GM21515 (cell line): ENCODE data around the gene STPG2.

Experiments
- ATAC-seq: cut with Tn5 transposase; IDR thresholded peaks from one replicate; pipeline ENCODE4 v1.9.1; 2021; ENCODE audit not compliant: unreplicated experiment

Gene STPG2

DNA sequence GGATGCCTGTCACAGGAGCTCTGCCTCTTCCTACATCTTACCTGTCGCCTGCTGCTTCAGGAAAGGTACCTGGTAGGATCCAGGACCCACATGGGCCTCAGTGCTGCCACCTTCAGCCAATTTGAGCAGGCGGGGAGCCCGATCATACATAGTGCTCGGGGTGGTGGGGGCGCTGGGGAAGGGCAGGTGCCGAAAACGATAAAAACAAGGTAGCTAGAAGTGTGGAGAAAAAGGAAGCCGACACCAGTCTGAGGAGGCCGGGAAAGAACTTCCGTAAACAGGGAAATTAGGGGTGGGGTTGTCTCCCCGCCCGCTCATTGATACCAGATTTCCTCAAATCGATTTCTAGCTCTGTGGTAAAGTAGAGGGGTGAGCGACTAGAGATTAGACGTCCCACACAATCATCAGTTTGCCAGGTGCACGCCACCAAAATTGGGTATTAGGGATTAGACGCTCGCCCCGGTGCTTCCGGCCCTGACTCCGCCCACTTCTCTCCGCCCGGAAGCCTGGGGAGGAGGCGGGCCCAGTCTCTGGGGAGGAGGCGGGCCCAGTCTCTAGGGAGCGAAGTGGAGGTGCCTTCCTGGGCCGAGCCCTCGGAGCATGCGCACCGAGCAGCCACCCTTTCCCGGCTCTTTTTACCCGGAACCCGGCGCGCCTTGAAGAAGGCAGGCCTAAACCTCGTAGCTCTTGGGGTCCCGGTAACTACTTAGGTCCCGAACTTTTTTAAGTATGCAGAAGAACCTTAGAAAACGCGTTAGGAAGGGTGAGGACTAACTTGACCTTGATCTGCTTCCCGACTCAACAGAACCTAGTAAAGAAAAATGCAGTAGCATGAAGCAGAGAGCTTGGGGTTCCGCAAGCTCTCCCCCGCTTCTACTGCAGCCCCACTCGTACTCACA, at the start of gene STPG2:
STPG2 (minus strand) TSS at position 476 of the 899 bp plus-strand sequence.
- ATAC-seq, result peak; percentile 100

DNA sequence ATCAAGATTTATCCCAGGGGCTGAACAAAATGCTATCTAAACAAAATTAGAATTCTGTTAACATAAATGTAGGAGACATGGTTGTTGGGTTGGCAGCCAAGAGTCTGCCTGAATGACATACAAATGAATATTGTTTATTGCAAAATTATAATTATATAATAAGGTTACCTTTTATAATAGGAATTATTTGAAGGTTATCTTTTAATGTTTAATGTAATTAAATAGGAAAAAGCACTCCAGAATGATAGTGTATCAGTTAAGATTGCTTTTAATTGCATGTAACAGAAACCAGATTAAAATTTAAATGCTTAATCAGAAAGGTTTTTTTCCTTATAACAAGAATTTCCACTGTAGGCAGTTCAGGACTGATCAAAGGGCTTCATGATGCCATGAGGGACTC, 42.0 kb upstream of the STPG2 start:
- no peak for ATAC-seq

DNA sequence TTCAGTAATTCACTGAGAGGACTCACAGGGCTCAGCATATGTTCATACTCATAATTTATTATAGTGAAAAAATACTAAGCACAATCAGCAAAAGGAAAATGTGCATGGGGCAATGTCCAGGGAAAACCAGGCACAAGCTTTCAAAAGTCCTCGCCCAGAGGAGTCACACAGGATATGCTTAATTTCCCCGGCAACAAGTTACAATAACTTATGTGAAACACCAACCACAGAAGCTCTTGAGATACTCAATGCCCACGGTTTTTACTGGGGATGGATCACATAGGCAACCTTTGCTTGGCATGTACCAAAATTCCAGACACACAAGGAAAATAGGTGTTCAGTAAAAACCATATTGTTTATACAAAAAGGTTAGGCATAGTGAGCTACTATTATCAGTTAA, 38.5 kb upstream of the STPG2 start:
- ATAC-seq, result no peak

DNA sequence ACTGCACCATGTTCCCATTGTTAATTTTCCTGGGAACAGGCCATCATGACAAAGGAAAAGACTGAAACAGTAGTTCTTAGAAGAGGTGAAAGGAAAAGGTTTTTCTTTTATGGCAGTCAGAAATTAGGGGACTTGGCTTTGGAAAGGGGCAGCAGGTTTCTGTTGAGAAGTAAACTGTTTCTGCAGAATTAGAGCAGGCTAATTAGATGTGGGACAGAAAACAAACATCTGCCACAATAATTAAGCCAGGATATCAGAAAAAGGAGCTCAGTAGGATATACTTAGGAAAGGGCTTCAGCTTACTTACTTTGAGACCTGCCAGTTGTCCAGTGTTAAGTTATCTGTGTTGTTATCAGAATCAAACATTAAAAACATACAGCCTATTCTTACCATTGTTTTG, 36.7 kb upstream of the STPG2 start:
- ATAC-seq, result no peak

DNA sequence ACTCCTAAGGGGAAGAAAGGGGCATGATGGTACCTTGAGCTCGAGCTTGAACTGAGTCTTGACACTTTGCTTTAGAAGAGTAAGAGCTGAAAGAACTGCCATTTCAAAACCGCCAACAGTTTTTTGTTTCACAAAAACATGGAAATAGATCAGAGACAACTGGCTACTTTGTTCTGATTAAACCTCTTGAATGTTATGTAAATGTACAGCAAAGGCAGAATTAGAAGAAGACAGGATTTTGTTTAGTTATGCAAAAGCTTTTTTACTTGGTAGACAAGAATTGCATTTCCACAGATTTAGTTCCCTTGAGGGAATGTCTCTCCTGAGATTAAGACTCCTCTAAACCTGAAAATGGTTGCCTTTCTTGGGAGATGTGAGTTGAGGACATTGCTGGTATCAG, 33.3 kb upstream of the STPG2 start:
- no peak for ATAC-seq

DNA sequence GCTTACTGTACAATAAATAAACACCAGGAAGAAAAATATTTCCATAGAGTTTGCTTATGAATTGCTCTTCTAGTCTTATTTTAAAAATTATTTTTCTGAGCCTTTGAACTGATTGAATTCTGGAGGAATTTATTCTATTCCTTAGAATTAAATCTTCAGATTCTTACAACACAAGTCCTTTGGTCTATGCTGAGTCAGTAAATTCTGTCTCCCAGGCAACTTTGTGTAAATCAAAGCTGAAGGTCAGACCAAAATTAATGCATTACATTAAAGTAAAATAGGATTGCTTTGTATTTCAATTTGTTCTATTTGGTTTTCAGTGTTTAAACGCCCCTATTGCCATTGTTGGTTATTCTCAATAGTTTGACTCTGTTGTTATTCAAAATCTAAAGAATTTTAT, 26.8 kb upstream of the STPG2 start:
- no peak for ATAC-seq

DNA sequence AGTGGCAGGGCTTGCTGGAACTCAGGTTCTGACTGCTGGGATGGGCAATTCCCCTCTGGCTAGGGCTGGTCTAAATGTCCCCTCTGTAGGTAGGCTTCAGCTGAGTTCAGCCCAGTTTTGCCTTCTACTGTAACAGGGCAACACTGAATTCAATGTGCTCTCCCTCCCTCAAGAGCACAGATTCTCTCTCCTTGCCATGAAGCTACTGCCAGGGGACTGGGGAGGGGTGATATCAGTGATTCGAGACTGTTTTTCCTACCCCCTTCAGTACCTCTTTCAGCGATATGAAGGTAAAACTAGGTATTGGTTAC, 23.4 kb upstream of the STPG2 start:
- ATAC-seq, result no peak

DNA sequence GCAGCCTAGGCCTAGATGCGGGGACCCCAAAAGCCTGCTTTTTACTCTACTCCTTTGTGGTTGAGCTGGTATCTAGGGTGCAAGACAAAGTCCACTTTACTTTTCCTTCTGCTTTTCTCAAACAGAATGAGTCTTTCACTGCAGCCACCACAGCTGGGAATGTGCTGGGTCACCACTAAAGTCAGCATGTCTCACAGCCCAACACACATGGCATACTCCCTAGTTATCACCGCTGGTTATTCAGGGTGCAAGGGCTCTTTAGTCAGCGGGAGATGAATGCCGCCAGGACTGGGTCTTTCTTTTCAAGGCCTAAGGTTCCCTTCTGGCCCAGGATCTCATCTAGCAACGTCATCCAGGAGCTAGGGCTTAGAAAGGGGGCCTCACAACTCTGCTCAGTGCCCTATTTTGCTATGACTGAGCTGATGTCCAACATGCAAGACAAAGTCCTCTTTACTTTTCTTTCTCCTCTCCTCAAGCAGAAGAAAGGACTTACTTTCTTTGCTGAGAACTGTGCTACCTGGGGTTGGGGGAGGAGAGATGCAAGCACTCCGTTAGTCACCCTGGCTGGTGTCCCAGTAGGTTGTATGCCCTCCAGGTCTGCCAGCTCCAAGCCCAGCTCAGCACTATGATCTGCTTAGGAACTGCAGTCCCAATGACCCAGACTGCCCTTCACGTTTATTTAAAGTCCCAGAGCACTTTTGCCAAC, 22.9 kb upstream of the STPG2 start:
- ATAC-seq, result no peak

DNA sequence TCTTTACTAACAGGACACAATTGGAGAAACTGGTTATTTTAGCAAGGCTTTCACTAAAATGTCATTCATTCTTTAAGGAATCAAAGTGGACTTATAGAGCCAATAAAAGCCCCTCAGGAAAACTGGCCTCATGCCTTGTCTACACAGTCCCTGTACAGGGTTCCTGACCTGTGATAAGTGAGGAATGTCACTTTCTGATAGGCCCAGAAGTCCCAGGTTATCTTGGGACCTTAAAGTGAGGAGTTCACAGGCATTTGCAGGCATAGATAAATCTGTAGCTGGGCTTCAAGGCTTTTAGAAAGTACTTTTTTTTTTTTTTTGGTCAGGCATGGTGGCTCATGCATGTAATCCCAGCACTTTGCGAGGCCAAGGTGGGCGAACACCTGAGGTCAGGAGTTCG, 19.4 kb upstream of the STPG2 start:
- ATAC-seq, result no peak

DNA sequence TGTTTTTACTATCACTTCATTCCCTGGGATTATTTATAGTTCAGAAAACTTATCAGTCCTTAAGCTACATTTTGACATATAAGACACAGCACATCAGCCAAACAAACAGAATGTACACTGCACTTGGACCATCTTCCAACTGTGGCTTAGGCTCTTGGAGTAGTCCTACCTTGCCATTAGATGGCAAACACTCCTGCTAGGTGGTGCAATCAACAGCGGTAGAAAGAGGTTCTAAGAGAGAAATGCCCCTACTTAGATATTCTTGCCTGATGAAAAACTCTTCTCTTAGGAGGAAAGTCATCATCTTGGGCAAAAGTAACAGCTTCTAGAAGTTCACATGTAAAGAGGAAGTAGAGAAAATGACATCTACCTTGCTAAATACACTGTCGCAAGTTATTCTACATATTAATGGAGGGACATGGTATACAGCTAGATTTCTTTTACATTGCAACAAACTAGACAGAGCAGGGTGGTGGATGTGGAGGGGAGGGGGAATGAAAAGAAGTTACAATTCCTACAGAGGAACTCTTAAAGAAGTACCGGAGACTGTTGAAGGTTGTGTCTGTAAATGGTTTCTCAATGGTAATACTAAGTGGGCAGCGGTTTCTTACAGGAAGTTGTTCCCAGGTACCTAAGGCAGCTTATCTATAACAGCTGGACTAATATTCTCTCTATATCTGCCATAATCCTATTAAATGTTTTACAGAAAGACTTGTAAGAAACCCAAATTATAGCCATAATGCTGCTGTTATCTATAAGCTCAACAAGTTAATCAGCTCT, 8.1 kb upstream of the STPG2 start:
- no peak for ATAC-seq

DNA sequence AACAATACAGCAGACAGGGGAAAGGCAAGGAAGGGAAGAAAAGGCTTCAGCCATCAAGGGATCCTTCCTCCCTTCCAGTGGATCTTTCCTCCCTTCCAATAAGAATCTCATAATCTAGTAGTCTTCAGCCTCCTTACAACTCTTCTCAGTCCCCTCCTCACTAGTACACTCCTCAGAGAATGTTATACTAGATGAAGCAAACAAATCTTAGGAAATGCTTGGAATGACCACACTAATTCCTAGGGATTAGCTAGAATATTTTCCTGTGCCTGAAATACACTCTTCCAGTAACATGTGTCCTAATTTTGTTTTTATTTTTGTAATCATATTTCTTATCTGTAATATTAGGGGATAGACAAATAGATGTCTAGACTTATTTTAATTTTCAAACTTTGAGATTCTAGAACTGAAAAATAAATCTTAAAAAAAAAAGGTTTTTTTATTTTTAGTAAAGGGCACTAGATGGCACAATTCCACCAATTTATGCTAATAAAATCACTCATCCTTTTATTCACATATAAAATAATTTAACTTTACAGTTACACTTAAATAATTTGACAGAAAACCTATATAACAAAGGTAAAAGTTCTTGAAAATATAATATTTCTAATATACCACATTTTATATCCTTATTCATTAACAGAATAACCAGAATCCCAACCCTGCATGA, 7.0 kb upstream of the STPG2 start:
- ATAC-seq, result no peak

DNA sequence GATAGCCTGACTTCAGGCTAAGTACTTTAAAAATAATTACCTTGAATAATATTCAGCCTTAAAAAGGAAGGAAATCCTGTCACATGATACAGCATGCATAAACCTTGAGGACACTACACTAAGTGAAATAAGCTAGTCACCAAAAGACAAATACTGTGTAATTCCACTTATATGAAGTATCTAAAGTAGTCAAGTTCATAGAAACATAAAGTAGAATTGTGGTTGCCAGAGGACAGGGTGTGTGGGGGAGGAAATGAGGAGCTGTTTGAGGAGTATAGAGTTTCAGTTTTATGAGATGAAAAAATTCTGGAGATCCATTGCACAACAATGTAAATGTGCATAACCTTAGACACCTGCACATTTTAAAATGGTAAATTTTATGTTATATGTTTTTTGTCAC, 5.6 kb upstream of the STPG2 start:
- ATAC-seq, result no peak

DNA sequence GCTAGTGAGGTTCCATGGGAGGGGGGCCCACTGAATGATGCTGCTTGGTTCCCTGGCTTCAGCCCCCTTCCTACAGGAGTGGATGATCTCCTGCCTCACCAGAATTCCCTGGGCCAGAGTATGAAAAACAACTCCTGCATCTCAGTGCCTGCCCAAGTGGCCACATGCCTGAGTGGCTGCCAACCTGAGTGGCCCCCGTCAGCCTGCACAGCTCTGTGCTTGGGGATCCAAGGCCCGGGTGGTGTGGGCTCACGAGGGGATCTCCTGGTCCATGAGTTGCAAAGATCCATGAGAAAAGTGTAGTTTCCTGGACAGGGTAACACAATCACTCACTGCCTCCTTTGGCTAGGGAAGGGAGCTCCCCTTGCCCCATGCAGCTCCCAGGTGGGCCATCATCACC, 17.1 kb downstream of the STPG2 start:
- ATAC-seq, result no peak

DNA sequence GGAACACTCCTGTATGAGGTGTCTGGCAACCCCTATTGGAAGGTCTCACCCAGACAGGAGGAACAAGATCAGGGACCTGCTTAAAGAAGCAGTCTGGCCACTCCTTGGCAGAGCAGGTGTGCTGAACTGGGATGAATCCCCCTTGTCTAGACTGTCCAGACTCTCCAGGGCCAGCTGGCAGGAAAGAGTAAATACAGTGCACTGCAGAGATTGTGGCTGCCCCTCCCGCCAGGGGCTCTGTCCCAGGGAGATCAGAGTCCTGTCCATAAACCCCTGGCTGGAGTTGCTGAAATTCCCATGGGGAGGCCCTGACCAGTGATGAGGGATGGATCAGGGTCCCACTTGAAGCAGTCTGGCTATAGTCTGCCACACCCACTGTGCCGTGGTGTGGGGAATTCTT, 17.7 kb downstream of the STPG2 start:
- ATAC-seq, result no peak

DNA sequence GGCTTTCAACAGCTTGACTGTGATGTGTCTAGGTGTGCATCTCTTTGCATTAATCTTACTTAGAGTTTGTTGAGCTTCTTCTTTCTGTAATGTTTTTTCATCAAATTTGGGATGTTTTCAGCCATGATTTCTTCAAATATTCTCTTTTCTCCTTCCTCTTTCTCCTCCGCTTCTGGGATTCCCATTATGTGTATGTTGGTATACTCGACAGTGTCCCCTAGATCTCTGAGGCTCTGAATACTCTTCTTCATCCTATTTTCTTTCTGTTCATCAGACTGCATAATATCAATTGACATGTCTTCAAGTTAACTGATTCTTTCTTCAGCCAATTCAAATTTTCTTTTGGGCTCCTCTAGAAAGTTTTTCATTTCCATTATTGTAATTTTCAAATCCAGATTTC, 25.9 kb downstream of the STPG2 start:
- no peak for ATAC-seq

DNA sequence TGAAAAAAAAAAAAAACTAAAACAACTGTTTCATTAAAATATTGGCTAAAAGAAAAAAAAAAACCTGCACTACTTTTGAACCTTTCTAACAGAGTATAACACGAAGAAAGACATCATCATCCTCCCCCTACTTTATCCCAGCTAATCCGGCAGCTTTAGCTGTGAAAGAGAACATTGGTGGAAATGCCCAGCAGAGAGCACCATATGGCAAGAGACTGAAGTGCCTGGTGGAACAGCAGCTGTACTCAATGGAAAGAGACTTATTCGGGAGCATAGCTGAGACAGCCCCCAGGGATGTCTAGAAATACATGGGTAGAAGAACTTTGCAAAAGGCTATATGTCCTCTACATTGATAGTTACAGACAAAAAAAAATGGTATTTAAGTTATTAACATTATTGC, 30.3 kb downstream of the STPG2 start:
- ATAC-seq, result no peak

DNA sequence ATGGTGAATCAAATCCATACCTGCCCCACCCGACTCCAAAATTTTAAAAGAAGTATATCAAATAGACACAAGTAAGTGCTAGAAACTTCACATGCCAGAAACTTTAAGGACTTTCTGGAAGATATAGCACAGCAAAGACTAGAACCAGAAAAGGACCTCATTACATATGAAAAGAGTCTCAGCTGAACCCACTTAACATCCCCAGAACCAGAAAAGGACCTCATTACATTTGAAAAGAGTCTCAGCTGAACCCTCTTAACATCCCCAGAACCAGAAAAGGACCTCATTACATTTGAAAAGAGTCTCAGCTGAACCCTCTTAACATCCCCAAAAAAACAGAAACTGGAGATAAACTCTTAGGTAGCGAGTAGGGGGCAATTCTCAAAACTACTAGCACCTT, 32.3 kb downstream of the STPG2 start:
- no peak for ATAC-seq

DNA sequence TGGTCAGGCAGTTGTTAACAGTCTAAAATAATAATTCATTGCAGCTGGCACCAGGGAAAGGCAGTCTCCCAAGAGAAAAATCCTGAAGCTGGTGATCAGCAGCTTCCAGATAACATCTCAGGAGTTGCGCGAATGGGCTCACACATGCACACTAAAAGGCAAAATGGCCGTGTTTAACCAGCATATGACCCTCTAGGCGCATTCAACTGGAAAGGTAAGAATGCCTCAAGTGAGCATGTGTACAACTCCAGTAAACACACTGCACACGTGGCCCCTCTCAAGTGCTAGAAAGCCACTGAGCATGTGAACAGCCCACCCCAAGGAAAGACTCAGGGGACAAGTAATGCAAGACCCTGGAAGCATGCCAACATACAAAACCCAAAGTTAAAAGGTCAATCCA, 33.1 kb downstream of the STPG2 start:
- ATAC-seq, result no peak

DNA sequence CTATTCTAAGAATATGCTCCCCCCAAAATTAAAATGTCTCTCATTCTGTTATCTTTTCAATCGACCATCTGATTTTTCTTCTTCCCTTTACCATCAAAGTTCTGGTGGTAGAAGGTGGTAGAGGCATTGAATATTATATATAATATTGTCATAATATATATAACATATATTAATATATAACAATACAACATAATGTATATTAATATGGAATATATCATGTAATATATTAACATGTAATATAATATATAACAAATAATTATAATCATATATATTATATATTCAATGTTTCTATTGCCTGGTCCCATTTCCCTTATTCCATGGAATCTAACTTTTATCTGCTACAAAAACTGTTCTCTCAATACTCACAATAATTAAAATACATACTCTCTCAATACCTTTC, 40.6 kb downstream of the STPG2 start:
- no peak for ATAC-seq

DNA sequence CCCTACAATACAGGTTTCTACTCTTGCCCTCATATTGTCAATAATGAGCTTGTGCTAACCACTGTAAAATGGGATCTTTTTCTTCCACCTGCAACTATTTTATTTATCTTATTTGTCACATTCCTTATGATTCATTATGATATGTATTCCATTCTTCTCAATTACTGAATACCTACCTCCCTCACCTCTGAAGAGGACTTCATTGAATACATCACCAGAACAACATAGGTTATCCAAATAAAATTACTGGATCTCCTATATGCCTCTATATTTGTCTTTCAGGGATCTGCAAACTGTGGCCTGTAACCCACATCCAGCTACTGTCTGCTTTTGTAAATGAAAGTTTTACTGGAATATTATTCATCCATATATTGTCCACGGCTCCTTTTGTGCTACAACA, 41.3 kb downstream of the STPG2 start:
- ATAC-seq, result no peak

DNA sequence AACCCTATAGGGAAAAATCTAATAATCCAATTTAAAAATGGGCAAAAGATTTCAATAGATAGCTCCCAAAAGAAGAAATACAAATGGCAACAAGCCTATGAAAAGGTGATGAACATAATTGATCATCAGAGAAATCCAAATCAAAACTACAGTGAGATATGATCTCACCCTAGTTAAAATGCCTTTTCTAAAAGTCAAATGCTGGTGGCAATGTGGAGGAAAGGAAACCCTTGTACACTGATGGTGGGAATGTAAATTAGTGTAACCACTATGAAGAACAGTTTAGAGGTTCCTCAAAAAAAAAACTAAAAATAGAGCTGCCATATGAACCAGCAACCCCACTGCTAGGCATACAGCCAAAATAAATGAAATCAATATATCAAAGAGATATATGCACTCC, 44.5 kb downstream of the STPG2 start:
- ATAC-seq, result no peak
